Measurements from ENCODE around the gene KIAA2012.

DNA sequence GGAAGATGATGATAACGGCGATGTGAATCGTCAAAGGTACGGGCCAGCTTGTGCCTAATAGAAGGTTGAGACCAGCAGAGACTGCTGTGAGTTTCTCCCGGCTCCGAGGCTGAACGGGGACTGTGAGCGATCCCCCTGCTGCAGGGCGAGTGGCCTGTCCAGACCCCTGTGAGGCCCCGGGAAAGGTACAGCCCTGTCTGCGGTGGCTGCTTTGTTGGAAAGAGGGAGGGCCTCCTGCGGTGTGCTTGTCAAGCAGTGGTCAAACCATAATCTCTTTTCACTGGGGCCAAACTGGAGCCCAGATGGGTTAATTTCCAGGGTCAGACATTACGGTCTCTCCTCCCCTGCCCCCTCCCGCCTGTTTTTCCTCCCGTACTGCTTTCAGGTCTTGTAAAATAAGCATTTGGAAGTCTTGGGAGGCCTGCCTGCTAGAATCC, 36.4 kb upstream of the KIAA2012 start:
- TF ChIP-seq, protein P1, sequence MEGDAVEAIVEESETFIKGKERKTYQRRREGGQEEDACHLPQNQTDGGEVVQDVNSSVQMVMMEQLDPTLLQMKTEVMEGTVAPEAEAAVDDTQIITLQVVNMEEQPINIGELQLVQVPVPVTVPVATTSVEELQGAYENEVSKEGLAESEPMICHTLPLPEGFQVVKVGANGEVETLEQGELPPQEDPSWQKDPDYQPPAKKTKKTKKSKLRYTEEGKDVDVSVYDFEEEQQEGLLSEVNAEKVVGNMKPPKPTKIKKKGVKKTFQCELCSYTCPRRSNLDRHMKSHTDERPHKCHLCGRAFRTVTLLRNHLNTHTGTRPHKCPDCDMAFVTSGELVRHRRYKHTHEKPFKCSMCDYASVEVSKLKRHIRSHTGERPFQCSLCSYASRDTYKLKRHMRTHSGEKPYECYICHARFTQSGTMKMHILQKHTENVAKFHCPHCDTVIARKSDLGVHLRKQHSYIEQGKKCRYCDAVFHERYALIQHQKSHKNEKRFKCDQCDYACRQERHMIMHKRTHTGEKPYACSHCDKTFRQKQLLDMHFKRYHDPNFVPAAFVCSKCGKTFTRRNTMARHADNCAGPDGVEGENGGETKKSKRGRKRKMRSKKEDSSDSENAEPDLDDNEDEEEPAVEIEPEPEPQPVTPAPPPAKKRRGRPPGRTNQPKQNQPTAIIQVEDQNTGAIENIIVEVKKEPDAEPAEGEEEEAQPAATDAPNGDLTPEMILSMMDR (IDR thresholded peaks at IDR 0.05; ENCODE audit: low read length): no peak
- TF ChIP-seq EZH2 (optimal IDR thresholded peaks at IDR 0.05; ENCODE audit: low read depth, low read length) (no peak), EZH2phosphoT487 (IDR thresholded peaks at IDR 0.05; ENCODE audit: low read length) (no peak)
